Upper lobe of left lung (tissue), 4 donors: Measurements from ENCODE around the gene TNS3.

ENCODE experiments used
- POLR2AphosphoS5 ChIP-seq, 2 donors: sonication (generic); formaldehyde crosslinking; IDR thresholded peaks; one replicate each; pipeline ENCODE4 v1.5.1; 2017; ENCODE audit warnings: antibody characterized with exemption in 2 of 2
- TF ChIP-seq, protein P1 (sequence below), 6 experiments: fragments of 450-650 bp in 4 of 6; fragments of 200-600 bp in 2 of 6; sonication (generic) in 2 of 6; IDR thresholded peaks; one replicate each; pipeline ENCODE4 v1.5.1; 2016 to 2019; ENCODE audit warnings: antibody characterized with exemption in 6 of 6

DNA sequence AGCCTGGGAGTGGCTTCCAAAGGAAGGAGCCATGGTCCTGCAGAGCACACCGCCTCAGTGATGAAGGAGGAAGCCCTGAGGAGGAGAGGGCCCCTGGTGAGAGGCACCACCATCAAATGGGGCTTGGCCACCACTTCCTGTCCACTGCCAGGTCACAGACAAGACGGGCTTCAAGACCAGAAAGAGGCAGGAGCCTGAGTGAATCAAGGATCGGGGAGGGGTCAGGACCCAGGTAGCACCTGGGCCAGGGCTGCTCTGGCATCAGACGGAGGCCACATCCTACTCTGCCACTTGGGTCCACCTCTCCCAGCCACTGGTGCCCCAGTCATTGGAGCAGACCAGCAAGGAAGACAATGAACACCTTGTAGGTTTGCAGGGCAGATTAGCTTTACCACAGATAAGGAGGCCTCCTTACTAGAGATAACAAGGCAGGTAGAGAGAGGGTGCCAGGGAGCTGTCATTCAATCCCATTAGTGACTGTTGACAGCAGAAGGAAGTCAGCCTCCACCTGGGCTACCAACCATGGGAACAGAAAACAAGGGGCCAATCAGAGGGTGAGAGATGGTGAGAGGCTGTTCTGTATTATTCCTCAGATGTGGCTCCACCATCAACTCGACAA lies 143.4 kb downstream of the TNS3 start:
- TF ChIP-seq POLR2AphosphoS5 (IDR thresholded peaks at IDR 0.05) = no peak
- TF ChIP-seq, protein P1, sequence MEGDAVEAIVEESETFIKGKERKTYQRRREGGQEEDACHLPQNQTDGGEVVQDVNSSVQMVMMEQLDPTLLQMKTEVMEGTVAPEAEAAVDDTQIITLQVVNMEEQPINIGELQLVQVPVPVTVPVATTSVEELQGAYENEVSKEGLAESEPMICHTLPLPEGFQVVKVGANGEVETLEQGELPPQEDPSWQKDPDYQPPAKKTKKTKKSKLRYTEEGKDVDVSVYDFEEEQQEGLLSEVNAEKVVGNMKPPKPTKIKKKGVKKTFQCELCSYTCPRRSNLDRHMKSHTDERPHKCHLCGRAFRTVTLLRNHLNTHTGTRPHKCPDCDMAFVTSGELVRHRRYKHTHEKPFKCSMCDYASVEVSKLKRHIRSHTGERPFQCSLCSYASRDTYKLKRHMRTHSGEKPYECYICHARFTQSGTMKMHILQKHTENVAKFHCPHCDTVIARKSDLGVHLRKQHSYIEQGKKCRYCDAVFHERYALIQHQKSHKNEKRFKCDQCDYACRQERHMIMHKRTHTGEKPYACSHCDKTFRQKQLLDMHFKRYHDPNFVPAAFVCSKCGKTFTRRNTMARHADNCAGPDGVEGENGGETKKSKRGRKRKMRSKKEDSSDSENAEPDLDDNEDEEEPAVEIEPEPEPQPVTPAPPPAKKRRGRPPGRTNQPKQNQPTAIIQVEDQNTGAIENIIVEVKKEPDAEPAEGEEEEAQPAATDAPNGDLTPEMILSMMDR (IDR thresholded peaks at IDR 0.05) = no peak
